ENCODE data around the gene MAML1. TPM values are rescaled to one million over a fixed set of nuclear protein-coding genes. Genes with fewer than 3 reads are reported as not detected.

Gene MAML1
- total RNA-seq, 1 experiment from 2014 or later, result 34.0 TPM

DNA sequence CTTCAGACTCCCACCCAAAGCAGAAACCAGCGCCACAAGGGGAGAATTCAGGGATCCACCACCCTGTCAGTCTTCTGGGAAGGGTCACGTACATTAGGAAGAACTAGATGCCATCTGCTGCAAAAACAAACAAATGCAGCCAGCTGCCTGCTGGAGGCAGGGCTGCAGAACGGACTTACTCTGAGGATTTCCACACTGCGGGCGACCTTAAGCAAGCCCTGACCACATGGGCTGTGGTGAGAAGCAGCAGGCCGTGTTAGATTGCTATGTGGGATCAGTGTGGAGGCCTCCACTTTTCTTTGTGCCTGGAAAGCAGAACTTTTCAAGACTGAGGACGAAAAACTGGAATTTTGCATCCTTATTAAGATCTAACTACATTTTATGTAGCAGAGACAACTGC, 47.7 kb downstream of the MAML1 start:
- Histone ChIP-seq H3K79me2 (ENCODE audit: low read depth) (no peaks in the 10 kb centered on the region), H3K4me3 (no peak overlapping the region), H3K4me1 (replicated peaks; ENCODE audit: insufficient read depth) (no peaks in the 10 kb centered on the region), H3F3A (ENCODE audit: insufficient read depth, low read depth) (peaks cover 4% of the 10 kb centered on the region; the same call in 1 of the 2 replicates), H4K20me1 (ENCODE audit: insufficient read depth) (no peaks in the 10 kb centered on the region), H2AFZ (no peak overlapping the region), H3K27me3 (ENCODE audit: insufficient read depth, low read depth) (no peaks in the 10 kb centered on the region), H3K27ac (no peak overlapping the region), H3K9me2 (ENCODE audit: insufficient read depth) (no peaks in the 10 kb centered on the region), H3K4me2 (no peak overlapping the region), H3K9me3 (ENCODE audit: insufficient read depth, low read depth) (no peaks in the 10 kb centered on the region), H3K36me3 (ENCODE audit: low read depth) (no peaks in the 10 kb centered on the region)
- DNase-seq, result no peak
- POLR2A ChIA-PET (ENCODE audit: unreplicated experiment), result interaction anchor here (0.8 kb wide), 1 partner anchor 13 kb away, joined by 3 read pairs; the partner anchor contains the start of gene LTC4S
- no TSS peak for BruUV-seq (replicated peaks)
- intact Hi-C loops (cut with micrococcal nuclease; ENCODE audit: unreplicated experiment), result no loop called here
- TF ChIP-seq, protein P1, sequence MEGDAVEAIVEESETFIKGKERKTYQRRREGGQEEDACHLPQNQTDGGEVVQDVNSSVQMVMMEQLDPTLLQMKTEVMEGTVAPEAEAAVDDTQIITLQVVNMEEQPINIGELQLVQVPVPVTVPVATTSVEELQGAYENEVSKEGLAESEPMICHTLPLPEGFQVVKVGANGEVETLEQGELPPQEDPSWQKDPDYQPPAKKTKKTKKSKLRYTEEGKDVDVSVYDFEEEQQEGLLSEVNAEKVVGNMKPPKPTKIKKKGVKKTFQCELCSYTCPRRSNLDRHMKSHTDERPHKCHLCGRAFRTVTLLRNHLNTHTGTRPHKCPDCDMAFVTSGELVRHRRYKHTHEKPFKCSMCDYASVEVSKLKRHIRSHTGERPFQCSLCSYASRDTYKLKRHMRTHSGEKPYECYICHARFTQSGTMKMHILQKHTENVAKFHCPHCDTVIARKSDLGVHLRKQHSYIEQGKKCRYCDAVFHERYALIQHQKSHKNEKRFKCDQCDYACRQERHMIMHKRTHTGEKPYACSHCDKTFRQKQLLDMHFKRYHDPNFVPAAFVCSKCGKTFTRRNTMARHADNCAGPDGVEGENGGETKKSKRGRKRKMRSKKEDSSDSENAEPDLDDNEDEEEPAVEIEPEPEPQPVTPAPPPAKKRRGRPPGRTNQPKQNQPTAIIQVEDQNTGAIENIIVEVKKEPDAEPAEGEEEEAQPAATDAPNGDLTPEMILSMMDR (conservative IDR thresholded peaks at IDR 0.05), result no peak
- no peak for TF ChIP-seq EZH2 (IDR thresholded peaks at IDR 0.05; ENCODE audit: low read depth)
- CTCF ChIA-PET, result no interaction called here

DNA sequence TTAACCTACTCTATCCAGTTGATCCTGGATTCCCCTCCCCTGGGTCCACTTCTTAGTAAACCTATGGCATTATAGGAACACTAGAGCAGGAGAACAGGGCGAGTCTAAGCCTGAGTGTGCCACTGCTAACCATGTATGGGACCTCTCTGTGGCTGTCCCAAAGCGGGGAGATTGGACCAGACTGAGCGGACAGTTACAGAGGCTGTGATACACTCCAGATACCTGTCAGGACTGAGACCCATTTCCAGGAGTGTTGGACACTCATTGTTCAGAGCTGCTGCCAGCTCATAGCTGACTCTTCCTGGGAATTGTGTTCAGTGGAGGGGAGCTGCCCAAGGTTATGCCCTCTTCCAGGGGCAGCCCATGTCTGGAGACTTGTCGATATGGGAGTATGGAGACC, 49.2 kb downstream of the MAML1 start:
- ChIA-PET POLR2A (ENCODE audit: unreplicated experiment) (no interaction called here), CTCF (no interaction called here)
- H3K4me3 ChIP-seq, result no peak overlapping the region

DNA sequence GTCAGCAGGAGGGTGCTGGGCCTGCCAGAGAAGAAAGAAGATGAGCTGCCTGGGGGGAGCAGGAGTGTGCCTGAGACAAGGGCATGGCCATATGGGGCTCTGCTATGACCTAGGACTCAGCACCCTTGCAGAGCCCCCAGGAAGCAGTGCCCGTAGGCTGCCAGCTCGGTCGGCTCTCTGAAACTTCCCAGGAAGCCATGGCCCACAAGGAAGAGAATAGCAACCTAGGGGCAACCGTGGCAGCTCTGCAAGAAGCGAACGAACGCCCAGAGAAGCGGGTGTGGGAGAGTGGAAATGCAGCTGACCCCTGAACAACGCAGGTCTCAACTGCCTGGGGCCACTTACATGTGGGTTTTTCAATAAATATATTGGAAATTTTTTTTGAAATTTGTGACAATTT, 50.5 kb downstream of the MAML1 start:
- ChIA-PET POLR2A (ENCODE audit: unreplicated experiment) (no interaction called here), CTCF (no interaction called here)
- Histone ChIP-seq H3F3A (ENCODE audit: insufficient read depth, low read depth) (peaks cover 9% of the 10 kb centered on the region; the same call in 1 of the 2 replicates), H3K27me3 (ENCODE audit: insufficient read depth, low read depth) (no peaks in the 10 kb centered on the region), H2AFZ (no peak overlapping the region), H3K9me2 (ENCODE audit: insufficient read depth) (no peaks in the 10 kb centered on the region), H3K27ac (no peak overlapping the region), H4K20me1 (ENCODE audit: insufficient read depth) (no peaks in the 10 kb centered on the region), H3K4me2 (no peak overlapping the region), H3K4me1 (replicated peaks; ENCODE audit: insufficient read depth) (no peaks in the 10 kb centered on the region), H3K4me3 (no peak overlapping the region), H3K9me3 (ENCODE audit: insufficient read depth, low read depth) (no peaks in the 10 kb centered on the region), H3K36me3 (ENCODE audit: low read depth) (no peaks in the 10 kb centered on the region), H3K79me2 (ENCODE audit: low read depth) (no peaks in the 10 kb centered on the region)
- no TSS peak for BruUV-seq (replicated peaks)
- intact Hi-C loops (cut with micrococcal nuclease; ENCODE audit: unreplicated experiment), result no loop called here
- DNase-seq, result no peak
- TF ChIP-seq, protein P1 (conservative IDR thresholded peaks at IDR 0.05), result no peak
- TF ChIP-seq EZH2 (IDR thresholded peaks at IDR 0.05; ENCODE audit: low read depth), result no peak

More for the DNA sequence above, 49.2 kb downstream of the MAML1 start:
- H3K9me2 ChIP-seq (ENCODE audit: insufficient read depth), result no peaks in the 10 kb centered on the region
- no peaks in the 10 kb centered on the region for H3K27me3 ChIP-seq (ENCODE audit: insufficient read depth, low read depth)
- no peaks in the 10 kb centered on the region for H4K20me1 ChIP-seq (ENCODE audit: insufficient read depth)
- peaks cover 4% of the 10 kb centered on the region; the same call in 1 of the 2 replicates for H3F3A ChIP-seq (ENCODE audit: insufficient read depth, low read depth)
- TF ChIP-seq, protein P1 (conservative IDR thresholded peaks at IDR 0.05), result no peak
- no peak for TF ChIP-seq EZH2 (IDR thresholded peaks at IDR 0.05; ENCODE audit: low read depth)
- no peaks in the 10 kb centered on the region for H3K4me1 ChIP-seq (replicated peaks; ENCODE audit: insufficient read depth)
- H3K9me3 ChIP-seq (ENCODE audit: insufficient read depth, low read depth), result no peaks in the 10 kb centered on the region
- intact Hi-C loops (cut with micrococcal nuclease; ENCODE audit: unreplicated experiment), result no loop called here
- no TSS peak for BruUV-seq (replicated peaks)
- no peak overlapping the region for H3K4me2 ChIP-seq
- no peaks in the 10 kb centered on the region for H3K79me2 ChIP-seq (ENCODE audit: low read depth)
- no peak for DNase-seq
- no peak overlapping the region for H2AFZ ChIP-seq
- H3K36me3 ChIP-seq (ENCODE audit: low read depth), result no peaks in the 10 kb centered on the region
- H3K27ac ChIP-seq, result no peak overlapping the region

Data from PC-9 (cell line).